ENCODE measurements around the gene LPP. TPM values are rescaled to one million over a fixed set of nuclear protein-coding genes. Genes with fewer than 3 reads are reported as not detected.

The LPP gene
- total and polyA plus RNA-seq, 2 donors from 2014 or later: 6.7 to 233 TPM

DNA sequence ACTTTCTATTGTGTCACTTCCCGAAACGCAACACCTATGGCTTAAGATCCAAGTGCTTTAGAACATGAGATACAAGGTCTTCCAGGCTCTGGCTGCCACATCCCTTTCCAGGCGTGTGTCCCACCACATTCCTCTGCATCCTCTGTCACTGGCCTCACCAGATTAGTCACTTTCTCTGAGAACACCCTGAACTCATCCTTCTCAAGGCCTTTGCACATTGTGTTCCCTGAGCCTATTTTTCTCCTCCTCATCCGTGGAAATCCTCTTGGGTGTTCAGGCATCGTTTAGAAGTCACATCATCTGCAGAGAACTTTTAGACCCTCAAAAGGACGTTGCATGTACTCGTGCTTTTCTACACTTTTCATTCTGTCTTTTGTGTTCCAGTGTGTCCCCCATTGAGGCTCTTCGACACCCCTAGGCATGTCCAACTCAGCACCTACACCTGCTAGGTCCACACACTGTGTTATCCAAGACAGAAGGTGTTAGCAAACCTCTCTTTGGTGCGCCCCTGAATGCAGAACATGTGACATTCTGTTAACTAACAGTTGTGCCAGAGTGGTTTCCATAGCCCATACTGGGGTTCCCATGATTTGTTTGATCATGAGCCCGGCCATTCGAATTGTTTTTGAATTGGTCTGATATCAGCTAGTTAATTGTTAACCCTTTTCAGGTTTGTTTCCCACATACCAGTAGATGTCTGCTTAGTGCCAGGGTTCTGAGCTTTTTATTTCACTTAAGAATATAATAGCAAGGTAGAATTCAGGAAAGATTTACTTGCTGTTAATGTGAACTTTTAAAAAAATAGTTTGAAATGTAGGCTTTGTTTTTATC lies 67.2 kb downstream of the LPP start:
- Histone ChIP-seq H3K4me1 (ENCODE audit: control insufficient read depth in 2 of 3, insufficient read depth in 2 of 3, low read depth in 1 of 3, low read length in 3 of 3) (peaks cover 0 to 18% (median 4%) of the 10 kb centered on the region in 3 donors), H3K9me3 (ENCODE audit: control insufficient read depth in 2 of 3, insufficient read depth in 1 of 3, low read length in 3 of 3) (no peaks in the 10 kb centered on the region), H3K27ac (ENCODE audit: low read depth in 2 of 2, low read length in 2 of 2) (no peak overlapping the region), H3K4me3 (ENCODE audit: low read length in 3 of 3) (peak overlapping the region in 1 of 3 donors; percentile 2), H3K27me3 (ENCODE audit: control insufficient read depth, insufficient read depth, low read length) (no peaks in the 10 kb centered on the region), H3K36me3 (ENCODE audit: control insufficient read depth in 2 of 3, insufficient read depth in 3 of 3, low read length in 3 of 3) (no peaks in the 10 kb centered on the region), H3K9ac (ENCODE audit: low read length in 3 of 3) (no peak overlapping the region)
- intact Hi-C loops (cut with DNase I): no loop called here
- no peak for FAIRE-seq
- no peak for TF ChIP-seq CTCF (IDR thresholded peaks at IDR 0.05; ENCODE audit: borderline replicate concordance, extremely low read depth, insufficient read depth)
- no peak for DNase-seq

DNA sequence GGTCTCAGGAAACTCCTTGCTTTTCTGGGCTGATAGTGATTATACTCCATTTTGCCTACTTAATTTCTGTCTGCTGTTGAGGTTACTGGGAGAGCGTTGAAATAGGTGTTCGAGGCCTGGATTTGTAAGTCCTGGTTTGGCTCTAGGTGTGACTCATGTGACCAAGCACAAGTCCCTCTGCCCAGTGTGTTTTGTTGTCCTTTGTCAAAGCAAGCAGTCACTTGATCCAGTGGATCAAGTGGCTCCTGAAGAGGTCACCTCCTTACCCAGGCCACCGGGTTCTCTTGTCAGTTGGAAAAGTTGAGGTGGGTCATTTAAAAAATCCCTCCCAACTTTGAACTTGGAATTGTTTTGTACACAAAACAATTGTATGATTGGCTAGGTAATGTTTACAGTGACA lies 70.0 kb downstream of the LPP start:
- no peak for FAIRE-seq
- H3K27me3 ChIP-seq (ENCODE audit: control insufficient read depth, insufficient read depth, low read length): no peaks in the 10 kb centered on the region
- no peak overlapping the region for H3K9ac ChIP-seq (ENCODE audit: low read length in 3 of 3)
- H3K9me3 ChIP-seq (ENCODE audit: control insufficient read depth in 2 of 3, insufficient read depth in 1 of 3, low read length in 3 of 3): no peaks in the 10 kb centered on the region
- intact Hi-C loops (cut with DNase I): no loop called here
- H3K36me3 ChIP-seq (ENCODE audit: control insufficient read depth in 2 of 3, insufficient read depth in 3 of 3, low read length in 3 of 3): peaks cover 0 to 2% (median 0%) of the 10 kb centered on the region in 3 donors
- no peak for TF ChIP-seq CTCF (IDR thresholded peaks at IDR 0.05; ENCODE audit: borderline replicate concordance, extremely low read depth, insufficient read depth)
- no peak overlapping the region for H3K27ac ChIP-seq (ENCODE audit: low read depth in 2 of 2, low read length in 2 of 2)
- no peak for DNase-seq
- H3K4me1 ChIP-seq (ENCODE audit: control insufficient read depth in 2 of 3, insufficient read depth in 2 of 3, low read depth in 1 of 3, low read length in 3 of 3): peaks cover 0 to 18% (median 4%) of the 10 kb centered on the region in 3 donors
- no peak overlapping the region for H3K4me3 ChIP-seq (ENCODE audit: low read length in 3 of 3)

- Histone ChIP-seq H3K9me3 (ENCODE audit: control insufficient read depth in 2 of 3, insufficient read depth in 1 of 3, low read length in 3 of 3) (no peaks in the 10 kb centered on the region), H3K27me3 (ENCODE audit: control insufficient read depth, insufficient read depth, low read length) (no peaks in the 10 kb centered on the region), H3K4me3 (ENCODE audit: low read length in 3 of 3) (no peak overlapping the region), H3K36me3 (ENCODE audit: control insufficient read depth in 2 of 3, insufficient read depth in 3 of 3, low read length in 3 of 3) (peaks cover 0 to 2% (median 0%) of the 10 kb centered on the region in 3 donors), H3K9ac (ENCODE audit: low read length in 3 of 3) (no peak overlapping the region), H3K4me1 (ENCODE audit: control insufficient read depth in 2 of 3, insufficient read depth in 2 of 3, low read depth in 1 of 3, low read length in 3 of 3) (peaks cover 0 to 2% (median 0%) of the 10 kb centered on the region in 3 donors), H3K27ac (ENCODE audit: low read depth in 2 of 2, low read length in 2 of 2) (no peak overlapping the region)
- intact Hi-C loops (cut with DNase I): no loop called here
- no peak for TF ChIP-seq CTCF (IDR thresholded peaks at IDR 0.05; ENCODE audit: borderline replicate concordance, extremely low read depth, insufficient read depth)
- FAIRE-seq: no peak
- DNase-seq: no peak
These were observed 73.5 kb downstream of the LPP start for GRCh38 chr3:188227442-188227841.

Data from kidney (tissue), 14 donors.